Posterior vena cava (tissue), 2 donors: ENCODE measurements around the gene NFKBIB. TPM values are rescaled to one million over a fixed set of nuclear protein-coding genes. Genes with fewer than 3 reads are reported as not detected.
A peak's percentile ranks its signal among the peaks of the same experiment; 100 is the strongest.
"Not testable (repeated sequence)": the region's sequence is repeated elsewhere in the genome, so short reads cannot be mapped to it uniquely, and the experiment has no call there.

Experiments used
- DNase-seq: peaks from one replicate; pipeline ENCODE4 v3.0.0-alpha.2; 2020; ENCODE audit warnings: low spot score
- intact Hi-C, 2 donors: fragments of 100-400 bp; cut with DNase I; formaldehyde crosslinking; loops; one replicate each; pipeline versions ENCODE4 v1.14.1 to v1.14.2; 2022 to 2023
- total RNA-seq, 2 donors: library from RNA; stranded (reverse); fragmentation: NEBNext Ultra II Directional; extraction: Animal tissue kit (Norgen Biotek cat#: 25700); gene quantifications; one replicate each; pipeline ENCODE4 v1.2.1, GENCODE V29; 2021
- donor health status: DM: yes; HTN: yes; CAD: no.
- donor health status: DM: yes; HTN: yes; CAD: no.

The NFKBIB gene
- total RNA-seq, 2 donors from 2014 or later: 19.3 to 23.1 TPM

DNA sequence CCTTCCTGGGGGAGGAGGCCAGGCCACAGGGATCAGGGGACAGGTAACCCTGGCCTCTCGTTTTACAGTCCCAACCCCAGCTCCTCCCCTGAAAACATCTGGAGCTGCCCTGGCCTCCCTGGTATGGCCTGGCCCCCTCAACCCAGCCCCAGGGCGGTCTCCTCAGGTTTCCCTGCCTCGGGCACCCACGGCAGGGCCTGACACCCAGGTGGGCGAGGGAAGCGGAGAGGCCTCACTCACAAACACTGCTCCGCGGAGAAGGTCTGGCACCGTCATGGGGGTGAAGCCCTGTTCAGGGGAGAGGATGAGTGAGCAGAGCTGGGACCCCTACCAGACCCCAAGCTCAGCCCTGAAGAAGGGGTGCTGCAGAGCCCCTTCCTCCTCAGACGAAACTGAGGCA lies 18.8 kb downstream of the NFKBIB start:
- DNase-seq: peak; percentile 62
- intact Hi-C loops: no loop called here

DNA sequence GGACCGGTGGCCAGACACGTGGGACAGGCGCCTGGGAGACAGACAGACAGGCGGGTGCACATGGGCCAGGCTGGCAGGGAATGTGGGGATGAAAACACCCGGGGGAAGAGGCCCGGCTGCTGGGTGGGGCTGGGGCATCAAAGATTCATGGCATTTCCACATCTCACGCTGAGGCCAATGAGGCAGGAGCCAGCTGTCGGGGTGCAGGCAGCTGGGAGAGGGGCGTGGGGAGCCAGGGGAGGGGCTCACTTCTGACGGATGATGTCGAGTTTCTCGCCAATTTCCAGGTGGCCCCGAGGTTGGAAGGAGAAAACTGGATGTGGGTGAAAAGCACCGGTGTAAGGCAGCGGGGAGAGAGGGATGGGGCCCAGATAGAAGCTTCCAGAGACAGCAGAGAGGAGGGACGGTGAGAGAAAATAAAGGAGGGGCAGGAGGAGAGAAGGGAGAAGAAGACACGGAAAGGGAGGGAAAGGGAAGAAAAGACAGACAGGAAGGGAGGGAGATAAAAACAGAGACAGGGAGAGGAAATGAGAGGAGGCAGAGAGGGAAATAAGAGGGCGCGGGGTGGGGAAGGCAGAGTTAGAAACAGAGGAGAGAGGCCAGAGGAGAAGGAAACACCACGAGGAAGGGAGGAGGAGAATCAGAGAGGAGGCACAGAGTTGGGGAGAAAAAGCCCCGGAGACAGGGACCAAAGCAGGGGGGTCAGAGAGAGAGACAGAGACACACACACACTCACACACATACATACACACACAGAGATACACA lies 20.2 kb downstream of the NFKBIB start:
- intact Hi-C loops: loop anchor here in 1 of 2 donors (5.0 kb wide), 1 partner anchor 882 kb away; no protein-coding TSS in a partner anchor
- DNase-seq: peak; percentile 58

- intact Hi-C loops: loop anchor here in 1 of 2 donors (5.0 kb wide), 1 partner anchor 881 kb away; no protein-coding TSS in a partner anchor
- DNase-seq: no peak
These were observed 21.0 kb downstream of the NFKBIB start for GRCh38 chr19:38920602-38921419.

- DNase-seq: peak; percentile 72
- intact Hi-C loops: loop anchor here in 1 of 2 donors (5.0 kb wide), 1 partner anchor 881 kb away; no protein-coding TSS in a partner anchor
These were observed 21.9 kb downstream of the NFKBIB start for GRCh38 chr19:38921420-38922274.

DNA sequence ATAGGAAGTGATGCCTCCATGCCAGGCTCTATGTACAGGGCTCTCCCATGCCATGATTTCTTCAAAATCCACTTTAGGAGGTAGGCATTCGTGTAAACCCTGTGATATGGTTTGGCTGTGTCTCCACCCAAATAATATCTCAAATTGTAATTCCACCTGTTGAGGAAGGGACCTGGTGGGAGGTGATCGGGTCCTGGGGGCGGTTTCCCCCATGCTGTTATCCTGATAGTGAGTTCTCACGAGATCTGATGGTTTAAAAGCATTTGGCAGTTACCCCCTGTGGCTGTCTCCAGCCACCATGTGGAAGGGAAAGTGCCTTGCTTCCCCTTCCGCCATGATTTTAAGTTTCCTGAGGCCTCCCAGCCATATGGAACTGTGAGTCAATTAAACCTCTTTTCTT lies 22.7 kb downstream of the NFKBIB start:
- intact Hi-C loops: loop anchor here in 1 of 2 donors (5.0 kb wide), 1 partner anchor 880 kb away; no protein-coding TSS in a partner anchor
- DNase-seq: peak; percentile 42

DNA sequence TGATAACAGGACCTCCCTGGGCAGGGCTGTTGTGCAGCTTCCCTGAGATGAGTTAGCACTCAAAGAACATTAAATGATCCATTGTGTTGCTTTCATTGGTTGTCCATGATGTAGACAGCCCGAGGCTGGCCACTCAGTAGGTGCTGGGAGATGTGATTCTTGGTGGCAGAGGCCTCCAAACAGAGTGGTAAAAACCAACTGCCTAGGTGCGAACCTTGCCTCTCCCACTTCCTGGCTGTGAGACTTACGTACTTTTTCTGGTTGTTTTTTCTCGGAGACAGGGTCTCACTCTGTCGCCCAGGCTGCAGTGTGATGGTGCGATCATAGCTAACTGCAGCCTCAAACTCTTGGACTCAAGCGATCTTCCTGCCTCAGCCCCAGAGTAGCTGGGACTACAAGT lies 24.6 kb downstream of the NFKBIB start:
- intact Hi-C loops: loop anchor here in 1 of 2 donors (5.0 kb wide), 1 partner anchor 878 kb away; no protein-coding TSS in a partner anchor
- DNase-seq: peak; percentile 28

- DNase-seq: no peak
- intact Hi-C loops: no loop called here
These were observed 28.7 kb downstream of the NFKBIB start for GRCh38 chr19:38928391-38929001.

- intact Hi-C loops: no loop called here
- peak; percentile 98 for DNase-seq
These were observed 30.4 kb downstream of the NFKBIB start, which contains the start of gene SARS2 for GRCh38 chr19:38929929-38930775. SARS2 (minus strand) TSS chr19:38930763; CDS start chr19:38930736, 27 bp downstream.

DNA sequence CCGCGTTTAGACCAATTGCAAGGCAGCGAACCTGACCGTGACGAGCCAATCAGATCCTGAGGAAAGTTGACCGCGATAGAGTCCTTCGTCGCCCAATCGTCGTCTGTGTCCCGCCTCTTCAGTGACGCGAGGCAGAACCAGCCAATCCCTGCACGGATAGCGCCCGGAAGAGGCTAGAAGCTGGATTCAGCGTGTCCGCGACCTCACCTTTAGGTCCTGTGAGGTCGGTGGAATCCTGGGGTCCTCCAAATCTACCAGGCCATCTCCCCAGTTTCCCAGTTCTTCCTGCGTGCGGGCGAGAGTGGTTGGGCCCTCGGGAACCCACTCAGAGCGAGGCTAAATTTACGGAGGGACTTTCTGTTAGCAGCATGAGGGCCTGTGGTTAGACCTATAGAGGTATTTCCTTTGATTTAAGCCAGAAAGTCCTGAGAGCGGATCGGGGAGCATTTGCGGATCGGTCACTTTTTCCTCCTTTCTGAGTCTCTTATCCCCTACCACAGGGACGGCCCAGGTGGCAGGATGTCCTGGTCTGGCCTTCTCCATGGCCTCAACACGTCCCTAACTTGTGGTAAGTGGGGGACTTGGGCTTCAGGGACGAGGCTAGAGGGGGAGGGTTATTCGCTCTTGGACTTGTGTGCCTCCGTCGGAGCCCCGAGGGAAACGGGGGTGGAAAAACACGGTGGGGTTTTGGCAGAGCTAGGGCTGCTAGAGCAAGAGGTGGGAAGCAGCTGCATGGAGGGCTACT lies 31.2 kb downstream of the NFKBIB start, which contains the start of gene MRPS12:
Gene MRPS12 (plus strand): TSS at position 169 of the 745 bp plus-strand sequence. CDS start 351 bp downstream, at position 520.
- intact Hi-C loops: no loop called here
- DNase-seq: peak; percentile 99

- intact Hi-C loops: no loop called here
- no peak for DNase-seq
These were observed 31.7 kb downstream of the NFKBIB start for GRCh38 chr19:38931521-38931793.

DNA sequence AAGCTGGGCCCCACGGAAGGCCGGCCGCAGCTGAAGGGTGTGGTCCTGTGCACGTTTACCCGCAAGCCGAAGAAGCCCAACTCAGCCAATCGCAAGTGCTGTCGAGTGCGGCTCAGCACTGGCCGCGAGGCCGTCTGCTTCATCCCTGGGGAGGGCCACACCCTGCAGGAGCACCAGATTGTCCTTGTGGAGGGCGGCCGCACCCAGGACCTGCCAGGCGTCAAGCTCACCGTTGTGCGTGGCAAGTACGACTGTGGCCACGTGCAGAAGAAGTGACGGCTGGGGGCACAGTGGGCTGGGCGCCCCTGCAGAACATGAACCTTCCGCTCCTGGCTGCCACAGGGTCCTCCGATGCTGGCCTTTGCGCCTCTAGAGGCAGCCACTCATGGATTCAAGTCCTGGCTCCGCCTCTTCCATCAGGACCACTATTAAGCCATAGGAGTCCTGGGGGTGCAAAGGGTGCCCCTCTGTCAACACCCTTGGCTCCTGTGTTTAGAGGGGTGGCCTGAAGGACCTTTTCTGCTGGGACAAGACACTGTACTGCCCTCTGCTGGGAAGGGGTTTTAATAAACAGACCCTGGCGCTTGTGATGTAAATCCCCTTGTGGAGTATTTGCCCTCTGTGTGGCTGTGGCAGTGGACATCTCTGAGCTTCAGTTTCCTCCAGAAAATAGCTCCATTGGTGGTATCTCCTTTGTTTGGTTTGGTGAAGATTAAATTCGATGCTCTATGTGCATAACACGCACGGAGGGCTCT lies 32.8 kb downstream of the NFKBIB start:
- intact Hi-C loops: no loop called here

GRCh38 chr19:38933544-38933943 lies 33.8 kb downstream of the NFKBIB start:
- DNase-seq: peak; percentile 12
- intact Hi-C loops: no loop called here

More for the DNA sequence above, 32.8 kb downstream of the NFKBIB start:
- peak; percentile 79 for DNase-seq

DNA sequence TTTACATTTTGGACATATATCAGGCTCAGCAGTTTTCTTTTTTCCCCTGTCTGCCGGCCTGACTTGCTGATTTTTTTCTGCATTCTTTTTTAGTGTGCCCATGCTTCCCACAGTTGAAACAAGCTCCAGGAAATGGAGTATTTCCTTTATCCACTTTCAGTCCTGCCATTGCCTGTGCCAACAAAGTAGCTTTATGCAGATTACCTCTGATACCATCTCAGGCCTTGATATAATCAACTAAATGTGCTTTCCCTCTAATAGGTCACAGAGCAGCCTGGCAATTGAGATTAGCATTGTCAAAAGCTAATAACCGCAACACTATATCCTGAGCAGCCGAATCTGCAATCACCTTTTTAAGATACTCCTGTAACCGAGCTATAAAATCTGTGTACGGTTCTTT lies 40.2 kb downstream of the NFKBIB start:
- intact Hi-C loops: no loop called here
- DNase-seq: no peak

DNA sequence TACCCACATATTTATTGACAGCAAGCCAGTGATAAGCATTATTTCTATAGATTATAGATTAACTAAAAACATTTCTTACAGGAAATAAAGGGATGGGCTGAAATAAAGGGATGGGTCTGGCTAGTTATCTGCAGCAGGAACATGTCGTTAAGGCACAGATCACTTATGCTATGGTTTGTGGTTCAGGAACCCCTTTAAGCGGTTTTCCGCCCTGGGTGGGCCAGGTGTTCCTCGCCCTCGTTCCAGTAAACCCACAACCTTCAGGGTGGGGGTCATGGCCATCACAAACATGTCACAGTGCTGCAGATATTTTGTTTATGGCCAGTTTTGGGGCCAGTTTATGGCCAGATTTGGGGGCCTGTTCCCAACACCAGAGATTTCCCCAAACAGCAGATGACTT lies 41.7 kb downstream of the NFKBIB start:
- intact Hi-C loops: not testable (repeated sequence)
- peak; percentile 10 for DNase-seq

- intact Hi-C loops: no loop called here
These were observed 42.2 kb downstream of the NFKBIB start for GRCh38 chr19:38941979-38942378.

DNA sequence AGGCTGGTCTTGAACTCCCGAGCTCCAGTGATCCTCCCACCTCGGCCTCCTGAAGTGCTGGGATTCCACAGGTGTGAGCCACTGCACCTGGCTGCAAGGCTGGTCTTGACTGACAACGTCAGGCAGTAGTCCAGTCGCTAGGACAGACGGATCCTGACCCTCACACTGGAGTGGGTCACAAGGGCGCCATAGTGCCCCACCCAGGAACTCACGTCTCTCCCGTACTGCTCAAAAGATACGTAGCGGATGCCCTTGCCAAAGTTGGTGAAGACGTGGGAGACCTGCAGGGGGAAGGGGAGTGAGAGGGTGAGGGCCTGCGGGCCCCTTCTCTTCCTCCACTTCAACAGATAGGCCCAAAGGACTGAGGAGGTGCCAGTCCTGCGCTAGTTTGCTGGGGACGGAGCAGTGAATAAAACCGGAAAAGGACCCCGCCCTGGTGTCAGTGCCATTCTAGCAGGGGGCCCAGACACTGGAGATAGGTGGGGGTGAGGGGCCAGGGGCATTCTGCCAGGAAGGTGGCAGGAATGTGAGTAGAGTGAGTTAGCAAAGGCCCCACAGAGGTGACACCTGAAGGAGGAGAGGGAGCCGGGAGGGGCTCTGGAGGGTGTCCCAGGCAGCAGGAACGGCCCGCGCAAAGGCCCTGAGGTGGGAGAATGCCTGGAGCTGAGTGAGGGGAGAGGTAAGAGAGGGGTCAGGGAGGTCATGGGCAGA lies 42.9 kb downstream of the NFKBIB start:
- DNase-seq: peak; percentile 65
- intact Hi-C loops: no loop called here

More at GRCh38 chr19:38941979-38942378, 42.2 kb downstream of the NFKBIB start:
- DNase-seq: no peak
